A549 (cell line): Measurements from ENCODE around the gene C4orf36. TPM values are rescaled to one million over a fixed set of nuclear protein-coding genes. Genes with fewer than 3 reads are reported as not detected.

Source experiments
- ATOH8 ChIP-seq: fragments of 250-450 bp; sonication (Bioruptor Pico); IDR thresholded peaks from 2 replicates; pipeline ENCODE4 v1.5.0; 2020; ENCODE audit warnings: low read depth, mild to moderate bottlenecking, moderate library complexity
- BHLHE40 ChIP-seq: IDR thresholded peaks from 2 replicates; pipeline ENCODE4 v1.6.1; 2012; ENCODE audit warnings: low read depth, low read length, inconsistent platforms
- CBX2 ChIP-seq: fragments of 200-600 bp; sonication (generic); IDR thresholded peaks from 2 replicates; pipeline ENCODE4 v1.6.1; 2016; ENCODE audit warnings: low read depth, mild to moderate bottlenecking, borderline replicate concordance
- CEBPB ChIP-seq, 2 experiments: fragments of >200 bp in 1 of 2; sonication (Bioruptor Twin) in 1 of 2; formaldehyde crosslinking in 1 of 2; IDR thresholded peaks; 2 replicates each; pipeline ENCODE4 v1.6.1; 2012 to 2016
- CHD4 ChIP-seq: fragments of 200-600 bp; sonication (generic); IDR thresholded peaks from 2 replicates; pipeline ENCODE4 v1.6.1; 2016; ENCODE audit warnings: antibody characterized with exemption, mild to moderate bottlenecking, borderline replicate concordance
- EHF ChIP-seq: fragments of 250-450 bp; sonication (Bioruptor Pico); IDR thresholded peaks from 2 replicates; pipeline ENCODE4 v1.5.0; 2020; ENCODE audit warnings: mild to moderate bottlenecking
- ELK1 ChIP-seq: fragments of 150-350 bp; IDR thresholded peaks from 2 replicates; pipeline ENCODE4 v1.6.1; 2014; ENCODE audit warnings: low read depth, mild to moderate bottlenecking, low read length
- ESRRA ChIP-seq: fragments of 150-350 bp; IDR thresholded peaks from 2 replicates; pipeline ENCODE4 v1.6.1; 2014; ENCODE audit warnings: mild to moderate bottlenecking, low read length, borderline replicate concordance
- FOSB ChIP-seq: fragments of 250-450 bp; sonication (Bioruptor Pico); IDR thresholded peaks from 2 replicates; pipeline ENCODE4 v1.5.0; 2020; ENCODE audit warnings: mild to moderate bottlenecking, moderate library complexity
- FOXS1 ChIP-seq: fragments of 250-450 bp; sonication (Bioruptor Pico); IDR thresholded peaks from 2 replicates; pipeline ENCODE4 v1.5.0; 2020; ENCODE audit warnings: mild to moderate bottlenecking, moderate library complexity
- GATA3 ChIP-seq: IDR thresholded peaks from 2 replicates; pipeline ENCODE4 v1.6.1; 2012; ENCODE audit warnings: borderline replicate concordance
- HDAC2 ChIP-seq: fragments of 200-600 bp; sonication (generic); IDR thresholded peaks from 2 replicates; pipeline ENCODE4 v1.6.1; 2016
- HES2 ChIP-seq: fragments of >200 bp; sonication (Bioruptor Twin); formaldehyde crosslinking; IDR thresholded peaks from 2 replicates; pipeline ENCODE4 v1.6.1; 2016
- HOXA7 ChIP-seq: fragments of 250-450 bp; sonication (Bioruptor Pico); IDR thresholded peaks from 2 replicates; pipeline ENCODE4 v1.5.0; 2020; ENCODE audit warnings: mild to moderate bottlenecking, moderate library complexity
- HOXB5 ChIP-seq: fragments of 250-450 bp; sonication (Bioruptor Pico); IDR thresholded peaks from 2 replicates; pipeline ENCODE4 v1.5.0; 2020; ENCODE audit warnings: mild to moderate bottlenecking, moderate library complexity
- JUNB ChIP-seq: fragments of >200 bp; sonication (Bioruptor Twin); formaldehyde crosslinking; IDR thresholded peaks from 2 replicates; pipeline ENCODE4 v1.6.1; 2016
- MYC ChIP-seq: IDR thresholded peaks from 2 replicates; pipeline ENCODE4 v1.6.1; 2012; ENCODE audit warnings: mild to moderate bottlenecking, inconsistent platforms, low read length, improper control_type of control experiment, borderline replicate concordance
- NFE2L2 ChIP-seq: fragments of 150-350 bp; conservative IDR thresholded peaks from 2 replicates; pipeline ENCODE4 v1.6.1; 2014; ENCODE audit warnings: low read length
- NR3C1 ChIP-seq: fragments of >200 bp; sonication (Bioruptor Twin); formaldehyde crosslinking; IDR thresholded peaks from 3 replicates; pipeline ENCODE4 v1.6.1; 2017
- PBX3 ChIP-seq: IDR thresholded peaks from 2 replicates; pipeline ENCODE4 v1.6.1; 2012
- PHF8 ChIP-seq: fragments of 200-600 bp; sonication (generic); IDR thresholded peaks from 2 replicates; pipeline ENCODE4 v1.6.1; 2016; ENCODE audit warnings: low read depth, mild to moderate bottlenecking, antibody characterized with exemption, moderate library complexity, borderline replicate concordance
- POLR2A ChIP-seq: IDR thresholded peaks from 2 replicates; pipeline ENCODE4 v1.6.1; 2012; ENCODE audit warnings: mild to moderate bottlenecking, low read length
- POLR2AphosphoS2 ChIP-seq: conservative IDR thresholded peaks from 2 replicates; pipeline ENCODE4 v1.6.1; 2012; ENCODE audit warnings: low read length, improper control_type of control experiment, inconsistent platforms
- RNF2 ChIP-seq: fragments of 200-600 bp; sonication (generic); IDR thresholded peaks from 2 replicates; pipeline ENCODE4 v1.6.1; 2016; ENCODE audit warnings: low read depth, mild to moderate bottlenecking, antibody characterized with exemption, moderate library complexity, borderline replicate concordance
- SREBF2 ChIP-seq: fragments of 450-650 bp; IDR thresholded peaks from 2 replicates; pipeline ENCODE4 v1.6.1; 2014; ENCODE audit warnings: mild to moderate bottlenecking, moderate library complexity
- TFCP2L1 ChIP-seq: fragments of 250-450 bp; sonication (Bioruptor Pico); IDR thresholded peaks from 2 replicates; pipeline ENCODE4 v1.5.0; 2021; ENCODE audit warnings: mild to moderate bottlenecking
- TP53 ChIP-seq: fragments of 250-450 bp; sonication (Bioruptor Pico); IDR thresholded peaks from 2 replicates; pipeline ENCODE4 v1.5.0; 2021; ENCODE audit warnings: mild to moderate bottlenecking, moderate library complexity
- ZC3H11A ChIP-seq: fragments of 450-650 bp; IDR thresholded peaks from 2 replicates; pipeline ENCODE4 v1.6.1; 2014; ENCODE audit warnings: antibody characterized with exemption, mild to moderate bottlenecking
- ZFP36 ChIP-seq: fragments of 450-650 bp; IDR thresholded peaks from 2 replicates; pipeline ENCODE4 v1.6.1; 2014; ENCODE audit warnings: borderline replicate concordance; ENCODE audit not compliant: partially characterized antibody
- ZNF302 ChIP-seq: fragments of 250-450 bp; sonication (Bioruptor Pico); IDR thresholded peaks from 2 replicates; pipeline ENCODE4 v1.9.0; 2021; ENCODE audit warnings: inconsistent platforms, mild to moderate bottlenecking, moderate library complexity
- ZSCAN20 ChIP-seq: fragments of 250-450 bp; sonication (Bioruptor Pico); IDR thresholded peaks from 2 replicates; pipeline ENCODE4 v1.8.0; 2022; ENCODE audit warnings: mild to moderate bottlenecking, moderate library complexity
- polyA plus RNA-seq, 4 experiments: library from polyadenylated mRNA; depleted of rRNA in 3 of 4; stranded (reverse); fragments of >200 nt; fragmentation: RNase III in 1 of 4; extraction: RNeasy Plus Mini Kit Qiagen cat#74134 plus additional on column Dnase treatment in 1 of 4; gene quantifications; 2 replicates in 3 of 4; 3 replicates in 1 of 4; pipeline ENCODE4 v1.2.3, GENCODE V29; 2011 to 2017
- TF ChIP-seq, protein P1 (sequence below): fragments of 250-450 bp; sonication (Bioruptor Pico); IDR thresholded peaks from 2 replicates; pipeline ENCODE4 v1.5.0; 2021; ENCODE audit warnings: mild to moderate bottlenecking, moderate library complexity, borderline replicate concordance

The C4orf36 gene
- polyA plus RNA-seq, 2 of the 4 experiments (the other 2 are of a cell fraction), result 1.5 to 1.9 TPM

- TF ChIP-seq PBX3 (no peak), NR3C1 (no peak), HOXB5 (no peak), EHF (CRISPR knock-in tag) (no peak), MYC (peak; percentile 56; the same call in 1 of the 2 replicates), ATOH8 (CRISPR knock-in tag) (no peak), CHD4 (no peak), HOXA7 (CRISPR knock-in tag) (no peak), NFE2L2 (no peak), PHF8 (no peak; the same call in 1 of the 2 replicates), GATA3 (peak; percentile 38; the same call in 1 of the 2 replicates), CEBPB (IDR thresholded peaks at IDR 0.05) (no peak), ZFP36 (no peak), TFCP2L1 (no peak), JUNB (no peak), POLR2A (peak; percentile 11; the same call in 1 of the 2 replicates), ESRRA (no peak), POLR2AphosphoS2 (no peak), HDAC2 (no peak), FOSB (CRISPR knock-in tag) (no peak), TP53 (no peak), ZC3H11A (no peak), ZSCAN20 (CRISPR knock-in tag) (no peak), CBX2 (no peak), FOXS1 (no peak), SREBF2 (no peak), ELK1 (no peak), ZNF302 (CRISPR knock-in tag) (no peak), HES2 (no peak), RNF2 (no peak), BHLHE40 (no peak)
- TF ChIP-seq, protein P1, sequence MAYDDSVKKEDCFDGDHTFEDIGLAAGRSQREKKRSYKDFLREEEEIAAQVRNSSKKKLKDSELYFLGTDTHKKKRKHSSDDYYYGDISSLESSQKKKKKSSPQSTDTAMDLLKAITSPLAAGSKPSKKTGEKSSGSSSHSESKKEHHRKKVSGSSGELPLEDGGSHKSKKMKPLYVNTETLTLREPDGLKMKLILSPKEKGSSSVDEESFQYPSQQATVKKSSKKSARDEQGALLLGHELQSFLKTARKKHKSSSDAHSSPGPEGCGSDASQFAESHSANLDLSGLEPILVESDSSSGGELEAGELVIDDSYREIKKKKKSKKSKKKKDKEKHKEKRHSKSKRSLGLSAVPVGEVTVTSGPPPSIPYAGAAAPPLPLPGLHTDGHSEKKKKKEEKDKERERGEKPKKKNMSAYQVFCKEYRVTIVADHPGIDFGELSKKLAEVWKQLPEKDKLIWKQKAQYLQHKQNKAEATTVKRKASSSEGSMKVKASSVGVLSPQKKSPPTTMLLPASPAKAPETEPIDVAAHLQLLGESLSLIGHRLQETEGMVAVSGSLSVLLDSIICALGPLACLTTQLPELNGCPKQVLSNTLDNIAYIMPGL (CRISPR knock-in tag), result no peak
Observed at GRCh38 chr4:86935853-86936733, 43.9 kb upstream of the C4orf36 start (continued).
